Type B pancreatic cell (in vitro differentiated cells): Measurements from ENCODE around the gene SMO. TPM values are rescaled to one million over a fixed set of nuclear protein-coding genes. Genes with fewer than 3 reads are reported as not detected.
A peak's percentile ranks its signal among the peaks of the same experiment; 100 is the strongest.

Experiments
- DNase-seq: peaks from one replicate; pipeline ENCODE4 v3.0.0; 2021; ENCODE audit warnings: mixed read lengths; ENCODE audit not compliant: unreplicated experiment; ENCODE audit errors: extremely low spot score
- H3K27ac Mint-ChIP-seq: 2 replicates; pipeline ENCODE4 v1.8.0; 2021; ENCODE audit warnings: mild to moderate bottlenecking, mixed read lengths
- H3K27me3 Mint-ChIP-seq: 2 replicates; pipeline ENCODE4 v1.8.0; 2021; ENCODE audit warnings: mixed read lengths
- H3K36me3 Mint-ChIP-seq: 2 replicates; pipeline ENCODE4 v1.8.0; 2021; ENCODE audit warnings: mixed read lengths
- H3K4me1 Mint-ChIP-seq: one replicate; pipeline ENCODE4 v1.8.0; 2021; ENCODE audit warnings: mixed read lengths; ENCODE audit not compliant: unreplicated experiment
- H3K4me3 Mint-ChIP-seq: 2 replicates; pipeline ENCODE4 v1.8.0; 2021; ENCODE audit warnings: mild to moderate bottlenecking, mixed read lengths
- H3K9me3 Mint-ChIP-seq: 2 replicates; pipeline ENCODE4 v1.8.0; 2021; ENCODE audit warnings: mixed read lengths
- CTCF ChIP-seq: fragments of 200-600 bp; sonication (generic); conservative IDR thresholded peaks from 2 replicates; pipeline ENCODE4 v1.5.0; 2021; ENCODE audit warnings: antibody characterized with exemption, mild to moderate bottlenecking
- total RNA-seq: library from RNA; stranded (reverse); gene quantifications from 2 replicates; pipeline ENCODE4 v1.2.1, GENCODE V29; 2021; ENCODE audit warnings: low replicate concordance

The SMO gene
- total RNA-seq, 1 donor from 2014 or later, result 94.9 TPM

GRCh38 chr7:129160161-129160905 lies 28.1 kb upstream of the SMO start:
- Mint-ChIP-seq H3K27me3 (peaks cover 10% of the 10 kb centered on the region), H3K36me3 (no peaks in the 10 kb centered on the region), H3K27ac (no peak overlapping the region), H3K4me3 (no peak overlapping the region), H3K9me3 (no peaks in the 10 kb centered on the region), H3K4me1 (peaks cover 6% of the 10 kb centered on the region)
- TF ChIP-seq CTCF, result no peak
- DNase-seq, result no peak

GRCh38 chr7:129161524-129162225 lies 26.8 kb upstream of the SMO start:
- no peak for TF ChIP-seq CTCF
- H3K4me1 Mint-ChIP-seq, result peaks cover 6% of the 10 kb centered on the region
- DNase-seq, result no peak
- H3K27me3 Mint-ChIP-seq, result peaks cover 3% of the 10 kb centered on the region
- no peaks in the 10 kb centered on the region for H3K9me3 Mint-ChIP-seq
- no peak overlapping the region for H3K4me3 Mint-ChIP-seq
- H3K27ac Mint-ChIP-seq, result no peak overlapping the region
- no peaks in the 10 kb centered on the region for H3K36me3 Mint-ChIP-seq

- H3K4me3 Mint-ChIP-seq, result no peak overlapping the region
- DNase-seq, result no peak
- H3K4me1 Mint-ChIP-seq, result peaks cover 6% of the 10 kb centered on the region
- no peaks in the 10 kb centered on the region for H3K36me3 Mint-ChIP-seq
- H3K9me3 Mint-ChIP-seq, result no peaks in the 10 kb centered on the region
- TF ChIP-seq CTCF, result no peak
- H3K27ac Mint-ChIP-seq, result no peak overlapping the region
- H3K27me3 Mint-ChIP-seq, result no peaks in the 10 kb centered on the region
These were observed 25.7 kb upstream of the SMO start for GRCh38 chr7:129162732-129163131.

- Mint-ChIP-seq H3K4me3 (no peak overlapping the region), H3K27ac (no peak overlapping the region), H3K4me1 (peaks cover 15% of the 10 kb centered on the region), H3K9me3 (no peaks in the 10 kb centered on the region), H3K27me3 (peaks cover 10% of the 10 kb centered on the region), H3K36me3 (no peaks in the 10 kb centered on the region)
- peak; percentile 97 for TF ChIP-seq CTCF
- no peak for DNase-seq
These were observed 24.4 kb upstream of the SMO start for GRCh38 chr7:129163875-129164544.

- H3K4me1 Mint-ChIP-seq, result peaks cover 8% of the 10 kb centered on the region
- no peak overlapping the region for H3K27ac Mint-ChIP-seq
- peaks cover 30% of the 10 kb centered on the region for H3K27me3 Mint-ChIP-seq
- no peaks in the 10 kb centered on the region for H3K9me3 Mint-ChIP-seq
- DNase-seq, result no peak
- H3K36me3 Mint-ChIP-seq, result no peaks in the 10 kb centered on the region
- TF ChIP-seq CTCF, result no peak
- no peak overlapping the region for H3K4me3 Mint-ChIP-seq
These were observed 21.7 kb upstream of the SMO start for GRCh38 chr7:129166745-129167144.
